ENCODE results near the gene ELFN1. TPM values are rescaled to one million over a fixed set of nuclear protein-coding genes. Genes with fewer than 3 reads are reported as not detected.
A peak's percentile ranks its signal among the peaks of the same experiment; 100 is the strongest.

Gene ELFN1
- total and polyA plus RNA-seq, 9 of the 15 experiments (the other 6 are each of a cell fraction or from before 2014, with no cell fraction given) = 0.04 to 0.64 (median 0.18) TPM; not detected in 2

- TF ChIP-seq ZNF740 (CRISPR knock-in tag; IDR thresholded peaks at IDR 0.05) (no peak), ZNF740 (tag; IDR thresholded peaks at IDR 0.05) (no peak), HDAC1 (IDR thresholded peaks at IDR 0.05) (no peak), MLLT1 (IDR thresholded peaks at IDR 0.05) (no peak), RNF2 (IDR thresholded peaks at IDR 0.05) (no peak), HNRNPLL (IDR thresholded peaks at IDR 0.05; ENCODE audit: low read depth, low read length, poor library complexity, severe bottlenecking) (no peak), XRCC4 (IDR thresholded peaks at IDR 0.05; ENCODE audit: extremely low read depth, insufficient read depth, insufficient read length) (no peak), ESRRB (CRISPR knock-in tag; IDR thresholded peaks at IDR 0.05; ENCODE audit: borderline replicate concordance) (no peak), ZNF146 (CRISPR knock-in tag; IDR thresholded peaks at IDR 0.05; ENCODE audit: unreplicated experiment) (no peak), CBX3 (IDR thresholded peaks at IDR 0.05; ENCODE audit: borderline replicate concordance in 1 of 2, low read length in 2 of 2) (no peak), ZNF766 (CRISPR knock-in tag; conservative IDR thresholded peaks at IDR 0.05) (no peak), ATF1 (CRISPR knock-in tag; IDR thresholded peaks at IDR 0.05) (no peak), ATF1 (tag; IDR thresholded peaks at IDR 0.05) (no peak), HMG20B (CRISPR knock-in tag; IDR thresholded peaks at IDR 0.05) (no peak), USF2 (CRISPR knock-in tag; IDR thresholded peaks at IDR 0.05) (no peak), ID3 (CRISPR knock-in tag; IDR thresholded peaks at IDR 0.05) (no peak), ID3 (tag; IDR thresholded peaks at IDR 0.05) (no peak), TFAP4 (CRISPR knock-in tag; IDR thresholded peaks at IDR 0.05; ENCODE audit: borderline replicate concordance) (peak; percentile 48; the same call in 1 of the 2 replicates), ARNT (IDR thresholded peaks at IDR 0.05) (no peak), TBP (optimal IDR thresholded peaks at IDR 0.05; ENCODE audit: low read depth, low read length) (no peak), THAP12 (CRISPR knock-in tag; IDR thresholded peaks at IDR 0.05) (no peak)
Observed at GRCh38 chr7:1664711-1665548, 5.1 kb upstream of the ELFN1 start (continued).
